ENCODE measurements around the gene INPP4B.

The INPP4B gene

GRCh38 chr4:142354041-142354440 is 492.1 kb downstream of the INPP4B start:
- Histone ChIP-seq H3K18ac (ENCODE audit: low read length) (no peak overlapping the region), H3K4ac (ENCODE audit: low read depth, low read length) (no peak overlapping the region), H3K79me1 (ENCODE audit: low read length) (peaks cover 4% of the 10 kb centered on the region), H3K9me3 (ENCODE audit: insufficient read depth, low read depth, low read length) (no peaks in the 10 kb centered on the region), H3K4me2 (ENCODE audit: low read length) (no peak overlapping the region), H2BK120ac (ENCODE audit: insufficient read depth, low read length, poor library complexity) (no peak overlapping the region), H3K23ac (ENCODE audit: low read length) (no peak overlapping the region), H3K4me3 (ENCODE audit: low read depth, low read length) (no peak overlapping the region), H4K12ac (ENCODE audit: low read depth, low read length) (no peak overlapping the region), H3K4me1 (ENCODE audit: control insufficient read depth in 1 of 2, insufficient read depth in 2 of 2, low read length in 2 of 2) (no peaks in the 10 kb centered on the region), H2AFZ (ENCODE audit: insufficient read depth, low read length, poor library complexity) (no peak overlapping the region), H3K79me2 (ENCODE audit: control insufficient read depth, insufficient read depth, low read length, poor library complexity) (no peaks in the 10 kb centered on the region), H3K14ac (ENCODE audit: low read length) (no peak overlapping the region), H3K27ac (ENCODE audit: low read depth, low read length) (no peak overlapping the region), H3K36me3 (ENCODE audit: control insufficient read depth in 1 of 2, insufficient read depth in 2 of 2, low read length in 2 of 2) (no peaks in the 10 kb centered on the region), H3K9ac (ENCODE audit: low read length) (no peak overlapping the region), H2AK5ac (ENCODE audit: low read length) (no peak overlapping the region), H2BK5ac (ENCODE audit: low read depth, low read length, poor library complexity) (no peak overlapping the region), H3K27me3 (ENCODE audit: insufficient read depth, low read length) (no peaks in the 10 kb centered on the region), H4K91ac (ENCODE audit: low read depth, low read length) (no peak overlapping the region), H2BK12ac (ENCODE audit: low read length) (no peak overlapping the region), H4K8ac (ENCODE audit: low read depth, low read length) (no peak overlapping the region)
- WGBS (ENCODE audit: extremely low coverage, insufficient coverage, insufficient read length): no CpG with 5 or more reads among the region's 3 CpGs
- DNase-seq: peak; percentile 22 to 67

DNA sequence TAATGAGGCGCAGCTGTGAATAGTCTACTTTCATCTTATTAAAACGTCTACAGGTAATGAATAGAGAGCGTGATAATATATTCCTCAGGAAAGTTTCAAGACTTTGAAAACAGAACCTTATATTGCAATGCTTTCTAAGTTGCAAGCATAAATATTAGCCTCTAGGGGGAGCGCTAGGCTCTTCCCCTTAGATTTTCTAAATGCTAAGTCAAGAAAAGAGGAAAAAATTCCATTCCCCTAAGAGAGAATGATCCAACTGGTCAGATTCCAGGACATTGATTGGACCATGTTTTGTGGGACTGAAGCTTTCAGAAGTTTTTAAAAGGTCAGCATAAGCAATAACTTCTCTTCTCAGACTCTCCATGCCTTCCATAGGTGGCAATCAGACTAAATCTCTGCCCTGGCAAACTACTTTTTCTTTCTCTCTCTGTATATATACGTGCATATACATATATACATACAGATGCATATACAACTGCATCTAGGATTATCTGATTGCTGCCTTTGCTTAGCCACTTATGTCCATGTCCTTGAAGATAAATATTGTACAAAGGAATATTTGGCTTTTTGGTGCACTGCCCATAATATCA is 492.9 kb downstream of the INPP4B start:
- Histone ChIP-seq H2BK12ac (ENCODE audit: low read length) (no peak overlapping the region), H3K14ac (ENCODE audit: low read length) (no peak overlapping the region), H2BK120ac (ENCODE audit: insufficient read depth, low read length, poor library complexity) (no peak overlapping the region), H3K9ac (ENCODE audit: low read length) (no peak overlapping the region), H3K27ac (ENCODE audit: low read depth, low read length) (no peak overlapping the region), H3K4me1 (ENCODE audit: control insufficient read depth in 1 of 2, insufficient read depth in 2 of 2, low read length in 2 of 2) (no peaks in the 10 kb centered on the region), H3K36me3 (ENCODE audit: control insufficient read depth in 1 of 2, insufficient read depth in 2 of 2, low read length in 2 of 2) (no peaks in the 10 kb centered on the region), H3K4ac (ENCODE audit: low read depth, low read length) (no peak overlapping the region), H3K27me3 (ENCODE audit: insufficient read depth, low read length) (no peaks in the 10 kb centered on the region), H2AK5ac (ENCODE audit: low read length) (no peak overlapping the region), H4K12ac (ENCODE audit: low read depth, low read length) (no peak overlapping the region), H3K9me3 (ENCODE audit: insufficient read depth, low read depth, low read length) (no peaks in the 10 kb centered on the region), H2AFZ (ENCODE audit: insufficient read depth, low read length, poor library complexity) (no peak overlapping the region), H3K4me3 (ENCODE audit: low read depth, low read length) (no peak overlapping the region), H4K8ac (ENCODE audit: low read depth, low read length) (no peak overlapping the region), H3K4me2 (ENCODE audit: low read length) (no peak overlapping the region), H4K91ac (ENCODE audit: low read depth, low read length) (no peak overlapping the region), H3K79me1 (ENCODE audit: low read length) (peaks cover 2% of the 10 kb centered on the region), H3K79me2 (ENCODE audit: control insufficient read depth, insufficient read depth, low read length, poor library complexity) (no peaks in the 10 kb centered on the region), H3K23ac (ENCODE audit: low read length) (no peak overlapping the region), H2BK5ac (ENCODE audit: low read depth, low read length, poor library complexity) (no peak overlapping the region), H3K18ac (ENCODE audit: low read length) (no peak overlapping the region)
- no CpG with 5 or more reads among the region's 5 CpGs for WGBS (ENCODE audit: extremely low coverage, insufficient coverage, insufficient read length)
- DNase-seq: peak; percentile 22 to 81

GRCh38 chr4:142352712-142353111 is 493.4 kb downstream of the INPP4B start:
- Histone ChIP-seq H2AFZ (ENCODE audit: insufficient read depth, low read length, poor library complexity) (no peak overlapping the region), H3K23ac (ENCODE audit: low read length) (no peak overlapping the region), H4K8ac (ENCODE audit: low read depth, low read length) (no peak overlapping the region), H2BK120ac (ENCODE audit: insufficient read depth, low read length, poor library complexity) (no peak overlapping the region), H3K9me3 (ENCODE audit: insufficient read depth, low read depth, low read length) (no peaks in the 10 kb centered on the region), H3K27me3 (ENCODE audit: insufficient read depth, low read length) (no peaks in the 10 kb centered on the region), H3K18ac (ENCODE audit: low read length) (no peak overlapping the region), H3K14ac (ENCODE audit: low read length) (no peak overlapping the region), H4K12ac (ENCODE audit: low read depth, low read length) (no peak overlapping the region), H3K4ac (ENCODE audit: low read depth, low read length) (no peak overlapping the region), H2AK5ac (ENCODE audit: low read length) (no peak overlapping the region), H3K4me2 (ENCODE audit: low read length) (no peak overlapping the region), H3K79me2 (ENCODE audit: control insufficient read depth, insufficient read depth, low read length, poor library complexity) (no peaks in the 10 kb centered on the region), H2BK5ac (ENCODE audit: low read depth, low read length, poor library complexity) (no peak overlapping the region), H3K27ac (ENCODE audit: low read depth, low read length) (no peak overlapping the region), H3K9ac (ENCODE audit: low read length) (no peak overlapping the region), H3K4me1 (ENCODE audit: control insufficient read depth in 1 of 2, insufficient read depth in 2 of 2, low read length in 2 of 2) (no peaks in the 10 kb centered on the region), H3K36me3 (ENCODE audit: control insufficient read depth in 1 of 2, insufficient read depth in 2 of 2, low read length in 2 of 2) (no peaks in the 10 kb centered on the region), H2BK12ac (ENCODE audit: low read length) (no peak overlapping the region), H4K91ac (ENCODE audit: low read depth, low read length) (no peak overlapping the region), H3K79me1 (ENCODE audit: low read length) (peaks cover 2% of the 10 kb centered on the region), H3K4me3 (ENCODE audit: low read depth, low read length) (no peak overlapping the region)
- WGBS (ENCODE audit: extremely low coverage, insufficient coverage, insufficient read length): no CpG with 5 or more reads among the region's 4 CpGs
- no peak for DNase-seq

GRCh38 chr4:142351958-142352357 is 494.1 kb downstream of the INPP4B start:
- no peak for DNase-seq
- no CpG with 5 or more reads among the region's 4 CpGs for WGBS (ENCODE audit: extremely low coverage, insufficient coverage, insufficient read length)
- H3K79me1 ChIP-seq (ENCODE audit: low read length): peaks cover 2% of the 10 kb centered on the region

More at GRCh38 chr4:142351958-142352357, 494.1 kb downstream of the INPP4B start:
- no peak overlapping the region for H3K4me3 ChIP-seq (ENCODE audit: low read depth, low read length)
- no peak overlapping the region for H4K12ac ChIP-seq (ENCODE audit: low read depth, low read length)
- no peak overlapping the region for H3K18ac ChIP-seq (ENCODE audit: low read length)
- H3K79me2 ChIP-seq (ENCODE audit: control insufficient read depth, insufficient read depth, low read length, poor library complexity): no peaks in the 10 kb centered on the region
- no peak overlapping the region for H3K4me2 ChIP-seq (ENCODE audit: low read length)
- H3K14ac ChIP-seq (ENCODE audit: low read length): no peak overlapping the region
- H2BK120ac ChIP-seq (ENCODE audit: insufficient read depth, low read length, poor library complexity): no peak overlapping the region
- H2AK5ac ChIP-seq (ENCODE audit: low read length): no peak overlapping the region
- H3K27me3 ChIP-seq (ENCODE audit: insufficient read depth, low read length): no peaks in the 10 kb centered on the region
- no peaks in the 10 kb centered on the region for H3K9me3 ChIP-seq (ENCODE audit: insufficient read depth, low read depth, low read length)
- no peak overlapping the region for H3K9ac ChIP-seq (ENCODE audit: low read length)
- H3K4me1 ChIP-seq (ENCODE audit: control insufficient read depth in 1 of 2, insufficient read depth in 2 of 2, low read length in 2 of 2): no peaks in the 10 kb centered on the region
- no peaks in the 10 kb centered on the region for H3K36me3 ChIP-seq (ENCODE audit: control insufficient read depth in 1 of 2, insufficient read depth in 2 of 2, low read length in 2 of 2)
- no peak overlapping the region for H4K8ac ChIP-seq (ENCODE audit: low read depth, low read length)
- no peak overlapping the region for H3K4ac ChIP-seq (ENCODE audit: low read depth, low read length)
- H3K23ac ChIP-seq (ENCODE audit: low read length): no peak overlapping the region
- no peak overlapping the region for H2BK5ac ChIP-seq (ENCODE audit: low read depth, low read length, poor library complexity)
- H4K91ac ChIP-seq (ENCODE audit: low read depth, low read length): no peak overlapping the region
- no peak overlapping the region for H3K27ac ChIP-seq (ENCODE audit: low read depth, low read length)
- H2AFZ ChIP-seq (ENCODE audit: insufficient read depth, low read length, poor library complexity): no peak overlapping the region
- no peak overlapping the region for H2BK12ac ChIP-seq (ENCODE audit: low read length)
